Measurements from ENCODE around the gene HOATZ. TPM values are rescaled to one million over a fixed set of nuclear protein-coding genes. Genes with fewer than 3 reads are reported as not detected.

The HOATZ gene
- total RNA-seq, 1 donor from 2014 or later: not detected

DNA sequence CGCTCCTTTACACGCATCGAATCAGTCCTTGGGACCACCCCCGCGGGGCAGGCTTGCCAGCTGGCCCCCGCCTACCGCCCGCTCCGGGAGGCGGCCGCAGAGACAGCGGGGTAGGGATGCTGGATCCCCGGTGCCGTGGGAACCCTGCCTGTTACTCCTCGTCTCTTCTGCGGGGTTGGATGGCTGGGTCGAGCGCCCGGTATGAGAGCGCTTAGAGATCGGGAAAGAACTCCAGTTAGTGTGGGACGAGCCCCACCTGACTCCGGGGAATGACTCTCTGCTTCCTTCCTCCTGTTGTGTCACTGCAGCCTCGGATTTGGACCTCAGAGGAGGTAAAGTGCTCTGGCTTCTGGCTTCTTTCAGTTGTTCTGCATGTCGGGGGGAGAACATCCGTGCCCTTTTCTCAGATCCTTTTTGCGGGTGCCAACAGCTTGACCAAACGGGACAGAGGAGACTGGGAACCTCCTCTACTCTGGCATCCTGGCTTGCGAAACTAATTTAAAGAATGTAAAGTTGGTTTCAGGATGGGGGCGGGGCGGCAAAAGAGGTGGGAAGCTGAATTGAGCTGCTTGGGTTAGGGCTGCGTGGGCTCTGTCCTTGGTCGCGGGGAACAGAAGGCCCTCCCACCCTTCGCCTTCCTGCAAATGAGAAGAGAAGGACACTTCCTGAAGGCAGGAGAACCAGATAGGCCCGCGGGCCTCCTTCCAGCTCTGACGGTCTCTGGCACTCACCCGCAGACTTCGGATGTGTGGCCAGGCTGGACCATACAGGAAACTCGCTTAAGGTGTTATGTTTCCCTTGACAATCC is 26.9 kb downstream of the HOATZ start:
- DNase-seq (ENCODE audit: low spot score): no peak
- intact Hi-C loops (cut with DNase I): no loop called here

DNA sequence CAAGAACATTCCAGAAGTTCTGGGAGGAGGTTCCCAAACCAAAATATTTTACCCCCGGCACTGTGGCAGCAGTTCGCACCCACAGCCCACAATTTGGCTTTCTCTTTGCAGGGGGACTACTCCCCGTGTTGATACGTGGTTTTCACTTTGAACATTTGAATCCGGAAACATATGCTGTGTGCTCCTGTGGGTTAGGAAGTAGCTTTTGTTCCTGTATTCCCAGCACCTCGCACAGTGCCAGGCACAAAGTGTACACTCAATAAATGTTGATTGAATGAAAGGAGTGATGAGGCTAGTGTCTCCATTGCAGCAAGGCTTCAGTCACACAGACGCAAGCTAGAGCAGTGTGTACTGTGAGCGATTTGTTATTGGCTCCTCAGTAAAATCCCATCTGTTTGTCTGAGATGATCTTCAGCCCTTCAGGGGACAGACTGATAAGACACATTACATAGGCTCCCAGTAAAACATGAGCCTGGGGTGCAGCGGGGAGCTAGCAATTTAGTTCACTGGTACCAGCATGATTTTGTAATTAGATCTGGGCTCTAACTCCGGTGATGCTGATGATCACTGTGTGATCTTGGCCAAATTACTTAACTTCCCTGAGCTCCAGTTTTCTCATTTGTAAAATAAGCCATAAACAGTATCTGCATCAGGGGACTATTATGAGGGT is 28.2 kb downstream of the HOATZ start:
- DNase-seq (ENCODE audit: low spot score): no peak
- intact Hi-C loops (cut with DNase I): no loop called here

DNA sequence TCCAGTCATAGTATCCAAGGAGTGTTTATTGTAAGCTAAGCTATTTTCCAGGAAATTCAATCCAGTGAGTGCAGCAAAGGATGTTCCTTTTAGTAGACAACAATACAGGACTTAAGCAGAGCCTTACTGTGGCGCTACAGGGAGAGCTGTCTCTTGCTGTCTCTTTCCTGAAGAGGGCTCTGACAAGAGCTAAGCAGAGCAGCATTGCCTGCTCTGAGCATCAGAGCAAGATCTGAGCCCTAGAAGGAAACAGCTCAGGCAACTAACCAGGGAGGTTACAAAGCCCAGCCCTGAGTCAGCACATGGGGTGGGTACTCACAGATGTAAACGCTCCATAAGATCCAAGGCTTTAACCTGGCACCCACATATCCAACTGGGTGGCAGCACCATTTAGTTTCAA is 33.9 kb downstream of the HOATZ start:
- no peak for DNase-seq (ENCODE audit: low spot score)
- intact Hi-C loops (cut with DNase I): no loop called here

DNA sequence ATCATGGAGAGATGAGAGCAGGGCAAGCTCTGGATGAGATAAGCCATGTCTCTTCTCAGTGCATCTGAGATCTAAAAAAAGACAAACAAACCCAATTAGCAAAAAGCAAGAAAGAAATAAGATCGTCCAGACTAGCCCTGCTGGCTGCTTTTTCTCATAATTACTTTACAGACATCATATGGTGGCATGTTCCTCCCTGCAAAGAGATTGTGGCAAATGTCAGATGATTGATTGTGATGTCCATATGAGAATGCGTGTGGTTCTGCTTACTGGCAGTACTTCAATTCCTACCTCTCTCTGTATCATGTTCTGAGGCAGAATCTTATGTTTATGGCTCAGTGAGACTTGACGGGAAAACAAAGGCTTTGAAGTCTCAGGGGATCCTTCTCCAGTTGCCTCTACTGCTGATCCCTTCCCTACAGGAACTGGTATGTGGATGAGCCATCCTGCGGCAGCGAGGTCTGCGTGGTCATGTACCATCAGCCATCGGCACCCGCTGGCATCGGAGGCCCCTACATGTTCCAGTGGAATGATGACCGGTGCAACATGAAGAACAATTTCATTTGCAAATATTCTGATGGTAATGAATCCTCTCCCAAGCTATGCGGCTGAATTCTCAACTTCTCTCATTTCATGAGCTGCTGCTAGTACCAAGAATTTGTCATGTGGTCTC is 34.8 kb downstream of the HOATZ start:
- intact Hi-C loops (cut with DNase I): no loop called here
- DNase-seq (ENCODE audit: low spot score): no peak

DNA sequence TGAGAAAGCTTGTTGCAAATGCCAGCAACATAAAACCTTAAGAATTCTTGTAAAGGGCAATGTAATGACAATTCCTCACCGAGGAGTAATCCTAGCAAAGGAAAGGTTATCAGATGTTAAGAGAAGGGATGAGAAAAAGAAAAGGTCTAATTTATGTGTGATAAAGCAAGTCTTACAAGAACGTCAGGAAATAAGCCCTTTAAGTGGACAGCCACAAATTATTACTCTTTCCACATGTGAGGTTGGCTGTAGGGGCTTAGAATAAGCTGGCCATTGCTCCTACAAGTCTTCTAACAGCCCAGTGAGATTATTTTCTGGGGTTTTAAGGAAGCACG is 35.3 kb downstream of the HOATZ start:
- no peak for DNase-seq (ENCODE audit: low spot score)

DNA sequence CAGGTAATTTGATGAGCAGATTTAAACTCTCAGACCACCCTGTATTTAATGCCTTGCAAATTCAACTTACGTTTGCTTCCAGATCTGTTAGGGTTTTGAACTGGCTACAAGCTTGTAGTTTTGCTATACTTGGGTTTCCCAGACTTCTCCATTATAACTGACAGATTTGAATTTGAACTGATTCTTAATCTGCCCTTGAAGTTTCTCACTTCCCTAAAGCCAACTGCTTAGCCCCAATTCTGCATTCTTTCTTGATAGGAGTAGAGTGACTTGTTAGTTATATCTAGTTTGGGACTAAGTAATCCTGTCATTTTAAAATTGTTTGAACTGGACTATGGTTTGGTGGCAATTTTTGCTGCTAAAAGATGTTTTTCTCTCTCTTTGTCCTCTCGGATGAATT is 35.7 kb downstream of the HOATZ start:
- DNase-seq (ENCODE audit: low spot score): no peak
- intact Hi-C loops (cut with DNase I): no loop called here

More for the DNA sequence above, 35.3 kb downstream of the HOATZ start:
- intact Hi-C loops (cut with DNase I): no loop called here

DNA sequence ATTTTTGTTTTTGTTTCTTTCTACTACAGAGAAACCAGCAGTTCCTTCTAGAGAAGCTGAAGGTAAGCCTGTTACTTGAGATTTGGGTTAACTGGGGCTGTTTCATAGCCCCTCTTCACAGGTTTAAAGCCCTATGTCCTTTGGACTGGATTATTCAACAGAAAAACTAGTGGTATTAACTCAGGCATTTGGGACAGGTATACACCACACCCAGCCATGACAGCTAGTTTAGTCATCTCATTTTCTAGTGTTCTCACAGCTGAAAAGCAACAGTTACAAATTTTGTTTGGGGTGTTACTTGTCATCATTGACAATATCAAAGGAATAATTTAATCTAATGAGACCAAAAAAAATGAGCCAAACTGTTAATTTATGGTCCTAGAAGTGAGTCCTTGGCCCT is 40.0 kb downstream of the HOATZ start:
- intact Hi-C loops (cut with DNase I): no loop called here
- no peak for DNase-seq (ENCODE audit: low spot score)

DNA sequence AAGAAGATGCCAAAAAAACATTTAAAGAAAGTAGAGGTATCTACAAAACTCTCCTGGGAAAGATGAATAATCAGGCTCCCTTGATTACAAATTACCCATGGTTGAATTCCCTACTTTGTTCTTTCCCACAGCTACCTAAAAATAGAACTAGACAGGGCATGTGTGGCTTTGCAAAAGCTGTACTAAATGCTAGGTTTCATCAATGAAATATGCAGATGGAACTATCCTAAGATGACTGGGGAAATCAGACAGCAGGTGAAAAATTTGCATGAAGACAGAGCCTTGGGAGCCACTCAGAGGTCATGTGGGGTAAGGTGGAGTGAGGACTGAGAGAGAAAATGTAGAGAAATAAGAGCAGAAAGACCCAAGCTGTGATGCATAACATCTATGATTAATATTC is 40.7 kb downstream of the HOATZ start:
- intact Hi-C loops (cut with DNase I): no loop called here
- no peak for DNase-seq (ENCODE audit: low spot score)

DNA sequence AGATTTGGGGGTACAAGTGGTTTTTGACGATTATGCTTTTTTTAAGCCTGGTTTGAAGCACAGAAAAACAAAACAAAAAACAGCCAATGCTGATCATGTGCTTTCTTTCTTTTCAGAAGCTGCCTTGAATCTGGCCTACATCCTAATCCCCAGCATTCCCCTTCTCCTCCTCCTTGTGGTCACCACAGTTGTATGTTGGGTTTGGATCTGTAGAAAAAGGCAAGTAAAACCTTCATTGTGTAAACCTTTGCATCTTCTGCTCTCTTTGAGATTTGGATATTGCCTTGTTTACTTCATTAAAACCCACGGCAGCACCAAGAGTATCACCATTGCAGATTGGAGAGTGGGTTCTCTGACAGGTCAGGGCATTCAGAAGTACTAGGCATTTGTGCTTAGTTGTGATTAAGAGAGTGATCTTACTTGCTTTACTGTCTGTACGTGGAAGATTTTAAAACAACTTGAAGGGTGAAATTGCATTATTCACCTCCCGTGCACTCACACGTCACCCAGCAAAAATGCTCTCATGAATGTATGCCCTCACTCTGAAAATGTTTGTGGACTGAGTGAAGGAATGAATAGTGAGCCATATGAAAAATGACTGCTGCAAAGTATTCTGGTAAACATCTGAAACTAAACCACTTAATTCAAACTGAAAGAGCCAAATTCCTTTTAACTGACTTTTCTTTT is 43.0 kb downstream of the HOATZ start:
- DNase-seq (ENCODE audit: low spot score): no peak
- intact Hi-C loops (cut with DNase I): no loop called here

DNA sequence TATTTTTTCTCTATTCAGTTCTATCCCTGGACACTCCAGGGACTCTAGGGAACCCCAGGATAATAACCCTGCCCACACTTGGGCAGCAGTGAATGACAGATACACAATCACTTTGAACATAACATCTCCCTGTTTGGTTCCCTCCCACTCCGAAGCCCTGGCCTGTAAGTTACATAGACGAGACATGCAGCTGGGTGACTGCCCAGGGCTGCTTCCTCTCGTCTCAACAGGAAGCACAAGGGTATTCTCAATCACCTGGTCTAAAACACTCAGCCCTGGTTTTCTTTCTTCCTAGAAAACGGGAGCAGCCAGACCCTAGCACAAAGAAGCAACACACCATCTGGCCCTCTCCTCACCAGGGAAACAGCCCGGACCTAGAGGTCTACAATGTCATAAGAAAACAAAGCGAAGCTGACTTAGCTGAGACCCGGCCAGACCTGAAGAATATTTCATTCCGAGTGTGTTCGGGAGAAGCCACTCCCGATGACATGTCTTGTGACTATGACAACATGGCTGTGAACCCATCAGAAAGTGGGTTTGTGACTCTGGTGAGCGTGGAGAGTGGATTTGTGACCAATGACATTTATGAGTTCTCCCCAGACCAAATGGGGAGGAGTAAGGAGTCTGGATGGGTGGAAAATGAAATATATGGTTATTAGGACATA is 45.4 kb downstream of the HOATZ start:
- intact Hi-C loops (cut with DNase I): no loop called here
- DNase-seq (ENCODE audit: low spot score): no peak

DNA sequence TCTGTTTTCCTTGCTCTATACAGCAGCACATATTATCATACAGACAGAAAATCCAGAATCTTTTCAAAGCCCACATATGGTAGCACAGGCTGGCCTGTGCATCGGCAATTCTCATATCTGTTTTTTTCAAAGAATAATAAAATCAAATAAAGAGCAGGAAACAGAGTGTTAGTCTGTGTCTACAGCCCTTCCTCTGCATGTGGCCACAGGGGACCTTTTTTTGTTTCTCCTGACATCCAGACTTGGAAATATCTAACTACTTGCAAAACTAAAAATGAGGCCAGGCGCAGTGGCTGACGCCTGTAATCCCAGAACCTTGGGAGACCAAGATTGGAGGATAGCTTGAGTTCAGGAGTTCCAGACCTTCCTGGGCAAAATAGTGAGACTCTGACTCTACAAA is 46.2 kb downstream of the HOATZ start:
- intact Hi-C loops (cut with DNase I): no loop called here
- DNase-seq (ENCODE audit: low spot score): no peak

DNA sequence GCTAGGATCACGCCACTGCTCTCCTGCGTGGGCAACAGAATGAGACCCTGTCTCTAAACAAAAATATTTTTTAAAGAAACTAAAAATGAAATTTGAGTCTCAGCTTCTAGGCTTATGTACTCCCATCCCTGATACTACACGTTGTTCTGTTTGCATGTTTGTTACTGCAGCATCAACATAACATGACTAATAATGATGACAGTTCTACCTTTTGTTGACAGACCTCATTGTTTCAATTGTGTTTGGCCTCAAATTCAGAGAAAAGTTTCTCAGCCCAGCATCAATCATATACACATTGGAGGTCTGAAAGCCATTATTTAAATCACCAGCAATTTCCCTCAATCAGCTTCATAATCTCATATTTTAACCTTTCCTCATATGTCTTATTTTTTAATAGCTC is 46.7 kb downstream of the HOATZ start:
- intact Hi-C loops (cut with DNase I): no loop called here
- DNase-seq (ENCODE audit: low spot score): no peak

DNA sequence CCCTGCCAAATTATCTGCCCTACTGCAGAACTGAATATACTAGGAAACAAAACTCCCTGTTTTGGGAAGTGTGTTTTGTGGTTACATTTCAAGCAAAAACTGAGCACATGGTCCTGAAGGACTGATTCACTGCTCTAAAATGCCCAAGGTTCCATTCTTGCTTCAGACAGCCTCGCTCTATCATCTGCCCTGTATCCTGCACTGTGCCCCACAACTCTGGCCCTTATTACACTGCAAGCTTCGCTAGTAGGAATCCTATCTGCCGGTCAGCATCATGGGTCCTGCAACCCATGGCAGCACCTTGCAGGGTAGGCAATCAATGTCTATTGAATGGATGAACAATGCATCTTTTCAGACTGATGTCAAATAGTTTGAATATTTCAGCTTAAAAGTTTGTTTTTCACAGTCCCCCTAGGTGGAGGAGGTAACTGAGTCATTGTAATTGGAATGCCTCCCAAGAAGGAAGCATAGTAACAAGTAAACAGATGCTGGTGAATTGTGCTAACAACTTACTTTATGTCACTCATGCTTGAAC is 47.3 kb downstream of the HOATZ start:
- DNase-seq (ENCODE audit: low spot score): no peak
- intact Hi-C loops (cut with DNase I): no loop called here

DNA sequence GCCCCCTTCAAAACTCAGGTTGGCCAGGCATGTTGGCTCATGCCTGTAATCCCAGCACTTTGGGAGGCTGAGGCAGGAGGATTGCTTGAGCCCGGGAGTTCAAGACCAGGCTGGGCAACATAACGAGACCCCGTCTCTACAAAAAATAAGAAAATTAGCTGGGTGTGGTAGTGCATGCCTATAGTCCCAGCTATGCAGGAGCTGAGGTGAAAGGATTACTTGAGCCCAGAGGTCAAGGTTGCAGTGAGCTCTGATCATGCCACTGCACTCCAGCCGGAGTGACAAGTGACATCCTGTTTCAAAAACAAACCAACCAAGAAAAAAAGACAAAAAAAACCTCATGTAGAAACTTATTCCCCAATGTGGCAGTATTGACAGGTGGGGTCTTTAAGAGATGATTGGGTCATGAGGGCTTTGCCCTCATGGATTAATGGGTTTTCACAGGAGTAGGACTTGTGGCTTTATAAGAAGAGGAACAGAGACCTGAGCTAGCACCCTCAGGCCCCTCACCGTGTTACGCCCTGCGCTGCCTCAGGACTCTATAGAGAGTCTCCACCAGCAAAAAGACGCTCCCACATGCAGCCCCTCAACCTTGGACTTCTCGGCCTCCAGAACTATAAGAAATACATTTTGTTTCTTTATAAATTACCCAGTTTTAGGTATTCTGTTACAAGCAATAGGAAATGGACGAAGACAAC is 48.3 kb downstream of the HOATZ start:
- intact Hi-C loops (cut with DNase I): no loop called here
- no peak for DNase-seq (ENCODE audit: low spot score)

DNA sequence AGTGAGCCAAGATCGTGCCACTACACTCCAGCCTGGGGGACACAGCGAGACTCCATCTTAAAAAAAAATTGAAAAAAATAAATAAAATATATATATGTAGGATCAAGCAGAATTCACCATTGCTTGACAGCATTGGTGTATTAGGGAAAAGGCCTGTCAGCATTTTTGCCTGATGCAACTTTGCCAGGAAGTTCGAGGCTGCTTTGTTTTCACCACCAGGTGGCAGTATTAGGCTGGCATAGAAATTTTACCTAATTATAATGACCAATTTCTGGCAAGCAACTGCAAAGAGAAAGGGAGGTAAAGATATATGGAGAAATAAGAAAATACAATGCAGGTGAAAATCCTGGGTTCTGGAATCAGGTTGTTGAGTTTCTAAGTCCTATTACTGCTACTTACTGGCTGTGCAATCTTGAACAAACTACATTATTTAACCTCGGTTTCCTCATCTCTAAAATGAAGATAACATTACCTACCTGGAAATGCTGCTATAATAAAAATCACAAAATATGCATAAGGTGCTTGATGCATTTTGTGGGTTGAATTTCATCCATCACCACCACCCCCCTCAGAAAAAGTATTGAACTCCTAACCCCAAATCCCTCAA is 50.6 kb downstream of the HOATZ start:
- intact Hi-C loops (cut with DNase I): loop anchor here (5.0 kb wide), 2 partner anchors 212 to 277 kb away; no protein-coding TSS in a partner anchor
- no peak for DNase-seq (ENCODE audit: low spot score)

DNA sequence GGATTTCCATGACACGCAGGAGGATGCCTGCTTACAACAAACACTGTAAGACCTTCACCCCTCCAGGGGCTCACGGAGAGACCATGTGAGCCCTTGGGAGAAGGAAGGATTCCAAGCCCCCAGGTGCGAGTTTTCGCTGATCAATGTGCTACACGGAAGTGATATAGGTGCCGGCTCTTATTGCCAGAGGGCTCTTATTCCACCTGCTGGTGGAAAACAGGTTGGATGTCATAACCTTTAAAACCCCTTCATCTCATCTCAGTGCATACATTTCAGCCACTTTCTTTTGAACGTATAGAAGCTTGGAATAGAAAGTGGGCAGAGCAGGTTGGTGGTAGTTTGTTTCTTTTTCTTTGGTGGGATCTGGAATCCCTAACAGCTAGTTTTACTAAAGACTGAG is 51.7 kb downstream of the HOATZ start:
- no peak for DNase-seq (ENCODE audit: low spot score)
- intact Hi-C loops (cut with DNase I): loop anchor here (5.0 kb wide), 2 partner anchors 211 to 276 kb away; no protein-coding TSS in a partner anchor

DNA sequence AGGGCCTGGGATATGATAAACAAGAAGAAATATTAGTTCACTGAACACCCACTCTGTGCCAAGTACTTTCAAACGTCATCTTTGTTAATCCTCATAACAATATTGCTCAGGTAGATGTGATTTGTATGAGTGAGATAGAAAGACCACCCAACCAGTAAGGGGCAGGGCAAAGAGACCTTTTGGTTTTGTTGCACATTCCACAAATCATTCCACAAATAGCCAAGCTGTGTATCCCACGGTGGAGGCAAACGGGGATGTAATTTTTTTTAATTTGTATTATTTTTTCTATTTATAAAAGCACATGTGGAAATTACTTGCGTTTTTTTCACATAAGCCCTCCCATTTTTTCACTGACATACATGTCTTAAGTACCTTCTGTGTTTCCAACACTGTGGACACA is 54.9 kb downstream of the HOATZ start:
- no peak for DNase-seq (ENCODE audit: low spot score)
- intact Hi-C loops (cut with DNase I): loop anchor here (5.0 kb wide), 2 partner anchors 208 to 273 kb away; no protein-coding TSS in a partner anchor

DNA sequence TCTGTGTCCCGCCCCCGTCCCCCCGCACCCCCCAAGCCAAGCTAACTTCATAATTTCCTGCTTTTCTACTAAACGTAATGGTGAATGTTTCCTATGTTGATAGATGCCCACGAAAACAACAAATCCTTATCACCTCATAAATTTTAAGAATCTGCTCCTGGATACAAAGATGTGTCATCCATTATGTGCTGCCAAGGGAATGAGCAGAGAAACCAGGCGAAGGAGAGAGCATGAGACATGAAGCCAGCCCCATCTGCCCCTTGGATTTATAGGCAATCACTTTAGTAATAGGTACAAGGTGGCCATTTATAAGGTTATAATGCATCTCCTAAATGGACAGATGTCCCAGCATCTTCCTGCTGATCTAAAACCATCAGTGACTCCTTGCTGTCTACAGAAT is 56.2 kb downstream of the HOATZ start:
- DNase-seq (ENCODE audit: low spot score): no peak
- intact Hi-C loops (cut with DNase I): no loop called here
